HG03460 (cell line): ENCODE data around the gene SLC24A4.

ENCODE experiments used
- ATAC-seq: cut with Tn5 transposase; IDR thresholded peaks from one replicate; pipeline ENCODE4 v1.9.1; 2021; ENCODE audit not compliant: unreplicated experiment

Gene SLC24A4

DNA sequence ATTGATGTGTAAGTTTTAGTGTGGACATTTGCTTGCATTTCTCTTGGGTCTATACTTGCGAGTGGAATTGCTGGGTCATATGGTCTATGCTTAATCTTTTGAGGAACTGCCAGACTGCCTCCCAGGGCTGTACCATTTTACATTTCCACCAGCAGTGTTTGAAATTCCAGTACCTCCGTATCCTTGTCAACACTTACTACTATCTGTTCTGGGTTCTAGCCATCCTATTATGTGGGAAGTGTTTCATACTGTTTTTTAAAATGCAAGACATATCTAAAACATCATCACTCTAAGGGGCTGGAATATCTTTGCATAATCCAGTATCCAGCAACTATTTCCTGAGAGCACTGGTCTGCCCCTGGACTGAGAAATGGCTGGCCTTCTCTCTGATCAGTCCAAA lies 110.4 kb downstream of the SLC24A4 start:
- ATAC-seq, result no peak

DNA sequence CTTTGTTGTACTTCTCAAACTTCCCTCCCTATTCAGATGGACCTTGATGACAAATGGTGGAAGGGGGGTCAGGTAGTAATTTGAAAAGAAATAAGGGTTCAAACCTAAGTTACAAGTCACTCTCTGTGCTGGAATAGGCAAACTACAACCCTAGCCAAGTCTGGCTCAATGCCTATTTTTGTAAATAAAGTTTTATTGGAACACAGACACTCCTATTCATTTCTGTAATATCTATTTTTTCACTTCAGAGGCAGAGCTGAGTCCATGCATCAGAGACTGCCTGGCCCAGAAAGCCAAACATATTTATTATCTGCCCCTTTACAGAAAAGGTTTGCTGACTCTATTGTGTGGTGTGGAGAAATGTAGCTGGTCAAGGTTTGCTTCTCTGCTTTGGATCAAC lies 112.2 kb downstream of the SLC24A4 start:
- no peak for ATAC-seq

DNA sequence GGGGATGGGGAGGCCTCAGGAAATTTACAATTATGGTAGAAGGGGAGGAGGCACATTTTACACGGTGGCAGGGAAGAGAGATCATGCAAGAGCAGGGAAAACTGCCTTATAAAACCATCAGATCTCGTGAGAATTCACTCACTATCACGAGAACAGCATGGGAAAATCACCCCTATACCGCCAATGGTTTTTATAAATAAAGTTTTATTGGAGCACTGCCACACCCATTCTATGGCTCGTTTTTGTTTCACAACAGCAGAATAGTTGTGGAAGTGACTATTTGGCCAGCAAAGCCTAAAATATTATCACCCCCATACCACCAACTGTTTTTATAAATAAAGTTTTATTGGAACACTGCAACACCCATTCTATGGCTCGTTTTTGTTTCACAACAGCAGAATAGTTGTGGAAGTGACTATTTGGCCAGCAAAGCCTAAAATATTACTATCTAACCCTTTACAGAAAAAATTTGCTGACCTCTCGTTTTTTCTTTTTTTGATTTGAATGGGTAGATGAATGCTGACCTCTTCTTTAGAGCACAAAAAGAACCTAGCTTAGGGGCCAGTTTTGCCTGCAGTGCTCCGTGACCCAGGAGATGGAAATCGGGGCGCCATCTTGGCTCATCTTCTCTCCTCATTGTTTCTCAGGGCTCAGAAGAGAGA lies 113.3 kb downstream of the SLC24A4 start:
- no peak for ATAC-seq

DNA sequence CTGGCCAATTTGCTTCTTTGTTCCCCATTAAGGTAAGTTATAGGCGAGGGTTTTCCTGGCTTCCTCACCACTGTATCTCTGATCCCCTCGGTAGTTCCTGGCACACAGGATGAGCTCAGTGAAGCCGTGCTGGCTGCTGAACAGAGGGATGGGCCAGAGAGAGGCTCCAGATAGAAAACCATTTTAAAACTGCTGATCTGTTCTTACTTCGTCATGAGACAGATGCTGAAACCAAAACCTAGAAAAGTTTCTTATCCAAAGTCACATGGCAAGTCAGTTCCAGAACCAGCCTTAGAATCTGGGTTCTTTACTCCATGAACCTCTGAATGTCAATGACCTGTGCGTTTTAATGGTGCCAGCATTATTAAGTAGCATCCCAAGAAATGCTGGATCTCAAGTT lies 114.3 kb downstream of the SLC24A4 start:
- no peak for ATAC-seq

DNA sequence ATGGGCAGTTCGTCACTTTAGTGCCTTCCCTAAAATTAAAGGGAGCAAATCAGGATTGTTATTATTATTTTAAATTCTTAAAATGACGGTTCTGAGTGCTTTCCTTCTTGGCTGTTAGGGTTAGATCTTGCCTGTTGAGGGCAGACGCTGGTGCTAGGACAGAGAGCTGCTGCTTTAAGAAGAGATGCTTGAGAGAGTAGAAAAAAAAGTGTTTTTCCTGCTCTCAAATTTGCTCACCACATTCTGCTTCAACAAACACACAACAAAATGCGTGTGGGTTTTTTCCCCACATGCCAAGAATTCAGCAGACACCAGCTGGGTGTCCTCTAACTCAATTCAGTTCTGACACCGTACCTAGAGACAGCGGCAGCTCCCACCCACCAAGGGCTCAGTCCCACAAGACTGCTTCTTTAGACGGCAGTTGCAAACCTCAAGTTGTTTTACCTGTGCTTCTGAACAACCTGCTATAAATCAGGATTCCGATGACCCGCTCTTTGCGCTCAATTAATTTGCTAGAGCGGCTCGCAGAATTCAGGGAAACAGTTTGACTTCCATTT lies 114.8 kb downstream of the SLC24A4 start:
- no peak for ATAC-seq

DNA sequence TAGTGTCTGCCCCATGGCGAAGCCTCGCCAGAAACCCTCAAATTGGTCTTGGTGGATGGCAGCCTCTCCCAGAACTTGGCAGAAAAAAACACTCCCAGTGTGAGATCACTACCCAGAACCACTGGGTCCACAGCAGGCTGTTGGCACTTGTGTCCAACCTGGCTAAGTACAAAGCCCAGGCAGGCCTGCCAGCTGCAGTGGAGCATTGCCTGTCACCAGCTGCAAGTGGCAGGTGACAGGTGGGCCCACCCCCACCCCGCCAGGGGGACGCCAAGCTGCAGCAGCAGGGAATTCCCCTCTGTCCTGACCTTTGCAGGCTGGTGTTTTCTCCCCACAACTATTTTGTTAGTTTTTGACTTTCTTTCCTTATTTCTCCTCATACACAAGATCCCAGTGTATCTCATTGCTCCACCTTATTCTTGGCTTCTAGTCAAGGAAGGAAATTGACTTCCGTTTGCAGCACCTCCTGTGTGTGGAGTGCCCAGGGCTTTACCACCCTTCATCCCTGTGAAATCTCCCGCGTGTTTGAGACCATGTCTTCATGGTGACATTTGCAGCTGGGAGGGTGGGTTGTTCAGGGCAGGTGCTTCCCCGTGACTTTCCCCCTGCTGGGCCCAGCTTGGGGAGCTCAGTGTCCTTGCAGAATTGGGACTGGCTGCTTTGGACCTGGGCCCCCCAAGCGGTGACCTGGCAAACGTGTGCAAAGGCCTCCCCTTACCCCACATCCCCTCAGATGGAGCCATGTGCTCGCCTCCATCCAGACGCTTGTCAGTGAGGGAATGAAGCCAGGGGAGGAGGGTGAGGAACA lies 116.8 kb downstream of the SLC24A4 start:
- no peak for ATAC-seq

DNA sequence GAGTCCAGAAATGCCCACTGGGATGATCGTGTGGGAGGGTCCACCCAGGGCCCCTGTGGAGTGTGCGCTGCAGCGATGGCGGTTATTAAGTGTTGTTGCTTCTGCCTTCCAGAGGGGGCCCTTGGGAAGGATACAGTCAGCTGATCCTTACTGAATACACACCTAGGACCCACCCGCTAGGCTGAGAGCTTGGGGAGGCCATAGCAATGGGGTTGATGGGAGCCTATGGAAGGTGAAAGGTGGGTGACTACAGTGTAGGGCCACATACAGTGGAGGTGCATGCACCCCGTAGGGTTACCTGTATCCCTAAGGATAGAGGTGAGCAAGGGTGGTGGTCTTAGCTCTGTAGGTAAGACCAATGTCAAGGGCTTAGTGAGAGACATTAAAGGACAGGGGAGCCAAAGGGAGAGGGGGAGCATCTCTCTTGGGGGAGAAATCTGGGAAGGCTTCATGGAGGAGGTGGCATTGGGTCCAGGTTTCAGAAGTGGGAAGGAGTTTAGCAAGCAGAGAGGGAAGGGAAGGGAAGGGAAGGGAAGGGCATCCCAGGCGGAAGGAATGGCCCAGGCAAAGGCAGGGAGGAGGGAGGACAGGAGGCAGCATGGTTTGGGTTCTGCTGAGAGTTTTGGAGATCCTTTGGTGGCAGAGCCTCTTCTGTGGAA lies 117.5 kb downstream of the SLC24A4 start:
- no peak for ATAC-seq

DNA sequence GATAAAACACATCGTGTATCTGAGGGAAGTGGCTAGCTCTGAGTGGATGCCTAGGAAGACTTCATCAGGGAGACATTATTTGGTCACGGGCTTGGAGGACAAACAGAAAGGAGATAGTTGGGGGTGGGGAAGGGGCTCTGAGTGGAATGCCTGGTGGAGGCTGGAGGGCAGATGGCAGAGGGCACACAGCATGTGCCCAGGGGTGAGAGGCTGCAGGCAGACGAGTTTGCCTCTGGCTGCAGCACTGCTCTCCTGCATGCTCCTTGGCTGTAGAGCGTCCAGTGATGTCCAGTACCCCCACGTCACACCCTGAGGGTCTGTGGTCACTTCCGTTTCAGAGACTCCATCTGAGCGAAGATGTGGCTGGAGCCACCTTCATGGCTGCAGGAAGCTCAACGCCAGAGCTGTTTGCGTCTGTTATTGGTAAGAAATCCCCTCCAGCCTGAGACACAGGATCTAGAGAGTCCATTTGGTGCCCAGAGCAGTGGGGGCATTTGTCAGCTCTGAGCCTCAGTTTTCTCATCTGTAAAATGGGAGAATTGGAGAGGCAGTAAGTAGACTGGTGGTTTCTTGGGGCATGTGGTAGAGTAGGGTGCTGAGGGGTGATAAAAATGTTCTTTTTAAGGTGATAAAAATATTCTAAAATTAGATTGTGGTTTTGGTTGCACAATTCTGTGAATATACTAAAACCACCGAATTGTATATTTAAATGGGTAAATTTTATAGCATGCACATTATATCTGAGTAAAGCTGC lies 119.0 kb downstream of the SLC24A4 start:
- ATAC-seq, result no peak

DNA sequence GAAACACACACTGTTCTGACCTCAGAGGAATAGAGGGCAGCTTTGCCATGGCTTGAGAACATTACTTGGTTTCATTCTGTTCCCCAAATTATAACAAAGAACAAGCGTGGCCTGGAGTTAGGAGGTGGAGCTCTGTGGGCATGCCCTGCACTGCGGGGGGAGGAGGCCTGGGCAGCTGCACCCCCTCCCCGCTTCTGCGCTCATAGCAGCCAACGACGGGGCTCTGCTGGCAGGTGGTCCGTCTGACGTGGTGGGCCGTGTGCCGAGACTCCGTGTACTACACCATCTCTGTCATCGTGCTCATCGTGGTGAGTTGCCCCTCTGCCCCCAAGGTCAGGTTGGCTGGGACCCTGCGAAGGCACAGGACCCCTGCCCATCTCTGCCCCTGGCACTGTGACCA lies 120.2 kb downstream of the SLC24A4 start:
- ATAC-seq, result no peak

DNA sequence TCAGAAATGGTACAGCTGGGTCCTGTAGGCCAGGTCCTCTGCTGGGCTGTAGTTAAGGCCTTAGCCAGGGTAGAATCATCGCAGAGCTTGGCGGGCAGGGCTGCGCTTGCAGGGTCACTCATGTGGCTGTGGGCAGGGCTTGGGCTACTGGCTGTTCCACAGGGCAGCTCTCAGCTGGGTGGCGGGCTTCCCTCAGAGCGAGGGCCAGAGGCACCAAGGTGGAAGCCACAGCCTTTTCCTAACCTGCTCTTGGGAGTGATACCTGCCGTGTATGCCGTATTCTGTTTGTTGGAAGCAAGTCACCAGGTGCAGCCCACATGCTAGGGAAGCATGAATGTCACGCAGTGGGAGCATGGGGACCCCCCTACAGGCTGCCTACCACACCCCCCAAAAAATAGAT lies 120.8 kb downstream of the SLC24A4 start:
- ATAC-seq, result no peak

DNA sequence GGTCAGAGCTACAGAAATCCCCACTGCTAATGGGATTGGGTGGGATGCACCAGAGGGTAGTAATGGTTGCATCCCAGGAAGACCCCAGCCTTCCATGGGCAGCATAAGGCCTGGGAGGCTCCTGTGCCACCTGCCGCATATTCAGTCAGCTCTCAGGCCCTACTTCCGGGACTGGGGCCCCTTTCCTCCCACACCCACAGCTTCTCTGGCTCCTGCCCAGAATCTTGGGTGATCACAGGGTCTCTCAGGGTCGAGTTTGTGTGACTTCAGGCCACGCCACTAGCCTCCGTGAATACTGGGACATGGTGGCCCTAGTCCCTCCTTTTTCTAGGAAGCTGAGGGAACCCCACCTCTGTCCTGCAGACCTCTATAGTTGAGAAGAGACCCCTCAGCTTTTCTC lies 123.8 kb downstream of the SLC24A4 start:
- ATAC-seq, result no peak

DNA sequence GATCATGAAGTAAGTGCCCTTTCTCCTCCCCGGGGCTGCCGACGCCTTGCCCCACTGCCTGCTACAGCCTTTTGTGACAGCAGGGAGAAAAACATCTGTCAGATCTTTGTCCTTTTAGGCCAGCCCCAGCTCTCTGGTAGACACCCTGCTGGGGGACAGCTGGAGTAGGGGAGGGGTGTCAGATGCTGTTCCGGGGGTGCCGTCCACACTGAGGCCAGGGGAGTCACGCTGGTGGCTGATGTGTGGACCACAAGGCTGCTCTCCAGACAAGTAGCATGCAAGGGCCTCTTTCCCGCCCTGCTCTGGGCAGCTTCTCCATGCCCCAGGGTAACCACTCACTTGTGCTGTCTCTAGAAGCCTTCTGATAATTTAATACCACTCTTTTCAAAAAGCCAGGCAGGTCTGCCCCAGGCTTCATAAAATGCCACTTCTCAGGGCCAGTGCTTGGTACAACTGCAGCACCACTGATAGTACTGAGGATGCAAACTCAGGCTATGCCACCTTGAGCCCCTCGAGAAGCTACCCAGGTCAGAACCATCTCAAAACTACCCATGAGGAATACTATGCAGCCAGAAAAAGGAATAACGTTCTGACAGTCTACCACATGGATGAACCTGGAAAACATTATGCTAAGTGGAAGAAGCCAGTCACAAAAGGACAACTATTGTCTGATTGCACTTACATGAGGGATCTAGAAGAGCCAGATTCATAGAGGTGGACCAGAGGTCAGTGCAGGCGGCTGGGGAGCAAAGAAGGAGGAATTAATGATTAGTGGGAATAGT lies 124.6 kb downstream of the SLC24A4 start:
- no peak for ATAC-seq

DNA sequence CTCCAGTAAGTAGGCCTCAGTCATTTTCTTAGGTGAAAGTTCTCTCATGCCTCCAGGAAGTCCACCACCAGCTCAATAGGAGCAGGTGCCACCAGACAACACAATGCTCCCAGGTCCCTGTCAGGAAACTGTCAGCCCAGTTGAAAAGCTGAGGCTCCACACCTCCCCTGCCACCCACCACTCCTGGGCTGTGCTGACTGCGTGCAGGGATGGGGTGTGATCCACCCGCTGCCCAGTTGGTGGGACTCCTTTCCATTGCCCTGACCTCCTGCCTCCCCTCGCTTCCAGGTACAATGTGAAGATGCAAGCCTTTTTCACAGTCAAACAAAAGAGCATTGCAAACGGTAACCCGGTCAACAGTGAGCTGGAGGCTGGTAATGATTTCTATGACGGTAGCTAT lies 125.8 kb downstream of the SLC24A4 start:
- no peak for ATAC-seq

DNA sequence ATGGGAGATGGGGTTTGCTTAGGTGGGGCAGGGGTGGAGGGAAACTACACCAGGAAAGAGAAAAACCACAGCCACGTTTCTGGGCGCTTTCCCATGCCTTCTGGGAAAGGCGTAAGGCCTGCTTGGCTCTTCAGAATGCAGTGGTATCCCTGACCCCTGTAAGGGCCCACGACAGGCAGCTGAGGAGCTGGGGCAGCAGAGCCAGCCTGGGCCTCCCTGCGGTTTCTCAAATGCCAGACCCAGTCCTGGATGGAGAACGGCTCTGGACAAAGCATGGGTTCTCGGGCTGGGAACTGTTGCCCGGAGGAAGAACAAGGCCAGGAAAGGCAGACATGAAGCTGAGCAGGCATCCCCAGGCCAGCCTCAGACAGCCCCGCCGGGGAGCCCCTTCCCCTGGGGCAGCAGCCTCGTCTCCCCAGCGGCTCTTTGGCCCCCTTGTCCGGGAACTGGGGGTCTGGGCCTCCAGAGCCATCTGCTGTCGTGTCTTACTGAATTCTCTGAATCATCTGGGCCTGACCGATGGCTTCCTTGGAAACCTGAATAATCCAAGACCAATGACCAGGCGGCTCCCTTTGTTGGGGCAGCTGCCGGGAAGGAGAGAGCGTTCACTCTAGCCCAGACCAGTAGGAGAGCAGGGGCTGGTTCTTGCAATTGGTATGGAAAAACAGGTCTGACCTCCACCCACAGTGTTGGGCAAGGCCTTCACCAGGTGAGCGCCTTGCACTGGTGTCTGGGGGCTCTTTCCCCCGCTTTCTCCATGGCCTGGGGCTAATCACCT lies 126.6 kb downstream of the SLC24A4 start:
- ATAC-seq, result no peak

DNA sequence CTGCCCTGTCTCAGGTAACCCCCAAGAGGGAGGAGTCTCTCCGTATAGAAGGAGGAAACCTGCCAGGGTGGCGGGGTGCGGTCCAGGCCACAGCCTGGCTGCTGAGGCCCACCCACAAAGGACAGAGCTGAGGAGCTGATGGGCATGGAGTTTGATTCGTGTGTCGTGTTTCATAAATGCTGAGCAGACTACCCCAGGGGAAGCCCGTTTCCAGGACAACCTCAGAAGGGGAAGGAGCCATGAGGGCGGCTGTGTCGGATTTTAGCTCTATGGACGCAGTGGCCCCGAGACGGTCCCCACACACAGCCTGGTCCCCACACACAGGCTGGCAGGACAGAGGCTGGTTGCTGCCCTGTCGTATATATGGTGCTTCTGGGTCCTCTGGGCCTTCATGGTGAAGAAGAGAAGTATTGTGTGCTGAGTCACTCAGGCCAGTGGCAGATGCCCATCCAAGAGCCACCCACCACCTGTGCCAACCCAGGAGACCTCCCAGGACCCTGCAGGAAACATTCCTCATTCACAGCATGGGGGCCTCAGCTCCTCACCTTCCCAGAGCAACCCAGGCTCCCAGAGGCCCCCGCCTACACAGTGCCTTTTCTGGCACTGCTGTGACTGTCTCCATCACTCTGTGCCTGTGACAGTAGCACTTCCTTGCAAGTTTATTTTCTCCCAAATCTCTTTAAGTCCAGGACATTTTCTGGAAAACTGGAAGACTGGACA lies 127.5 kb downstream of the SLC24A4 start:
- no peak for ATAC-seq

DNA sequence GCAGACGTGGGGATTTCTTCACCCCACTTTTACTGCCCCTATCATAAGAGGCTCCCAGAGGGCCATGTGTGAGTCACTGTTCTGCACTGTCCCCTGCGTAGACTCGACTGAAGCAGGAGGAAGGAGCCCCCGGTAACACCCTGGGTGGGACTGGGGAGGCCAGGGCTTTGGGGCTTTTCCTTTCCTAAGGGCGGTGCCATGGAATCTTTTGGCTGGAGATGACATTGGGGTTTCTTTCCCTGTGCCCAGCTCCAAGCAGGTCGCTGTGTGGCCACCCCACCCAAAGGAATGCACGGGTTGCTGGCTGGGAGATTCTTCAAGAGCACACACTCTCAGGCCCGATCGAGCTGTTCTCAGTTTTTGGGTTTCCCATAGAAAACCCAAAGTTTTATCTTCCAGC lies 128.3 kb downstream of the SLC24A4 start:
- ATAC-seq, result no peak

DNA sequence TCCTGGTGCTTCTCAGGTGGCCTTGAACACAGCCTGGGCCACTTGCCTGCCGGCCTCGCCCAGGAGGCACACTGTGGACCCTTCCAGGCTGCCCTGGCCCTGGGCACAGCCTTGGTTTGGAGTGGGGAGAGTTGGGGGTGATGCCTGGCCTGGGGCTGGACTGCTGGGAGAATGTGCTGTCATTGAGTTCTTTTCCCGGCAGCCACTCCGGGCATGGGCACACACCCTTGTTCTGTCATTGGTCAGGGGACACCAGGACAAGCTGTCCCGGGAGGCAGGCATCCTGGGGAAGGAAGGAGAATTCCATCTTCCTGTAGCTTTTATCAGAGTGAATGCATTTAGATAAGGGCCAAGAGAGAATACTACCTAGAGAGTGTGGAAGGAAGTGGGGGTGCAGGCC lies 128.8 kb downstream of the SLC24A4 start:
- ATAC-seq, result no peak

DNA sequence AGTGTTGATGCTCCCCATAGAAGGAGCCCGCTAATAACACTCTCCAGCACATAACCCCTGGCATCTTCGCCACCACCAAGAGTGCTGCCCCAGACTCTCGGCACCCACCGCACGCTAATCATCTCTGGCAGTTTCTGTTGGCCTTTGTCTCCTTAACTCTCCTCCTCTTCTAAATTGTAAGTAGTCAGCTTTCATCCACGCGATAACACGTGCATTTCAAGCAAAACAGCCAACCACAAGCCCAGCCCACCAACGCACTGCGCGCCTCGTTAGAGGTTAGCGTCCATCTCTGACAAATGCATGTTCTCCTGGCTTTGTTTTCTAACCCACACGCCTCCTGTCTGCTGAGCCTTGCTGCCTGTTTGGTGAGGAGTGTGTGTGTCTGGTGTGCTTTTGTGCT lies 129.5 kb downstream of the SLC24A4 start:
- ATAC-seq, result no peak

DNA sequence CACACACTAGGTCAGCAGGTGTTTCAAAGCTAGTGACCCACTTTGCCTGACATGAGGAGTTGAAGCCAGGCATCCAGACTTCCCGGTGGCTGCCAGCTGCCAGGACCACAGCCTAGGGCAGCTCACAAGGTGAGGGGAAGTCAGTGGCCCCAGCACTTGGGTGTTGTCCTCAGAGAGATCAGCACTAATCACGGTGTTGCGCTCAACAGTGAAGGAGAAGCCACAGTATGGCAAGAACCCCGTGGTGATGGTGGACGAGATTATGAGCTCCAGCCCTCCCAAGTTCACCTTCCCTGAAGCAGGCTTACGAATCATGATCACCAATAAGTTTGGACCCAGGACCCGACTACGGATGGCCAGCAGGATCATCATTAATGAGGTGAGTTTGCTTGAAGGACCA lies 130.7 kb downstream of the SLC24A4 start:
- no peak for ATAC-seq
